Activated CD4-positive, alpha-beta T cell treated with anti-CD3 and anti-CD28 coated beads for 4 hours (primary cell): ENCODE data around the gene BCCIP.

Experiments
- DNase-seq, 2 donors: peaks; one replicate each; pipeline ENCODE4 v3.0.0-alpha.2; 2020

The BCCIP gene

GRCh38 chr10:125846894-125847293, 23.5 kb downstream of the BCCIP start:
- no peak for DNase-seq

GRCh38 chr10:125848371-125848770, 25.0 kb downstream of the BCCIP start:
- DNase-seq = no peak

GRCh38 chr10:125848857-125849256, 25.5 kb downstream of the BCCIP start:
- no peak for DNase-seq

GRCh38 chr10:125849448-125849847, 26.1 kb downstream of the BCCIP start:
- DNase-seq = no peak

GRCh38 chr10:125850766-125851731, 27.7 kb downstream of the BCCIP start:
- DNase-seq = no peak

GRCh38 chr10:125852487-125852886, 29.1 kb downstream of the BCCIP start:
- DNase-seq = no peak

- DNase-seq = no peak
Observed at GRCh38 chr10:125857185-125857760, 33.9 kb downstream of the BCCIP start.

GRCh38 chr10:125859128-125859817, 35.9 kb downstream of the BCCIP start:
- no peak for DNase-seq

- DNase-seq = no peak
Observed at GRCh38 chr10:125865120-125865519, 41.8 kb downstream of the BCCIP start.

- no peak for DNase-seq
Observed at GRCh38 chr10:125866421-125867029, 43.2 kb downstream of the BCCIP start.

GRCh38 chr10:125868372-125868975, 45.1 kb downstream of the BCCIP start:
- peak in 1 of 2 donors; percentile 12 for DNase-seq

GRCh38 chr10:125871338-125871737, 48.0 kb downstream of the BCCIP start:
- DNase-seq = no peak

- no peak for DNase-seq
Observed at GRCh38 chr10:125878957-125879835, 55.9 kb downstream of the BCCIP start.

GRCh38 chr10:125880719-125881118, 57.4 kb downstream of the BCCIP start:
- no peak for DNase-seq

GRCh38 chr10:125881192-125881591, 57.8 kb downstream of the BCCIP start, which contains the start of gene DHX32:
DHX32 (minus strand) TSS chr10:125881292; CDS start chr10:125880824, 468 bp downstream.
- no peak for DNase-seq

- DNase-seq = no peak
Observed at GRCh38 chr10:125882596-125882995, 59.2 kb downstream of the BCCIP start.

- DNase-seq = no peak
Observed at GRCh38 chr10:125883211-125883610, 59.9 kb downstream of the BCCIP start.
